HL-60/S4 (cell line): ENCODE results near the gene FAM237A.

Experiments used
- in situ Hi-C: fragments of 300-500 bp; cut with MboI; formaldehyde crosslinking; loops from 2 replicates; pipeline ENCODE4 v1.14.3; 2022; ENCODE audit warnings: low sequenced_read_pairs

Gene FAM237A

GRCh38 chr2:206642075-206643025 lies at the start of gene FAM237A:
Gene FAM237A (plus strand): TSS chr2:206642487. CDS start chr2:206644237, 1,750 bp downstream.
- in situ Hi-C loops: no loop called here

- in situ Hi-C loops: no loop called here
Observed at GRCh38 chr2:206597717-206598218, 44.5 kb upstream of the FAM237A start.

GRCh38 chr2:206603243-206603642 lies 39.0 kb upstream of the FAM237A start:
- in situ Hi-C loops: no loop called here

GRCh38 chr2:206610451-206610850 lies 31.8 kb upstream of the FAM237A start:
- in situ Hi-C loops: no loop called here

- in situ Hi-C loops: no loop called here
Observed at GRCh38 chr2:206611191-206611590, 31.1 kb upstream of the FAM237A start.

- in situ Hi-C loops: no loop called here
Observed at GRCh38 chr2:206611736-206612135, 30.6 kb upstream of the FAM237A start.

GRCh38 chr2:206614811-206615210 lies 27.5 kb upstream of the FAM237A start:
- in situ Hi-C loops: no loop called here

GRCh38 chr2:206615417-206616089 lies 26.7 kb upstream of the FAM237A start:
- in situ Hi-C loops: no loop called here

GRCh38 chr2:206616151-206616550 lies 26.1 kb upstream of the FAM237A start:
- in situ Hi-C loops: no loop called here

- in situ Hi-C loops: no loop called here
Observed at GRCh38 chr2:206619011-206619410, 23.3 kb upstream of the FAM237A start.

GRCh38 chr2:206626108-206626507 lies 16.2 kb upstream of the FAM237A start:
- in situ Hi-C loops: no loop called here

- in situ Hi-C loops: no loop called here
Observed at GRCh38 chr2:206627632-206628031, 14.7 kb upstream of the FAM237A start.

GRCh38 chr2:206631340-206631739 lies 10.9 kb upstream of the FAM237A start:
- in situ Hi-C loops: no loop called here

- in situ Hi-C loops: no loop called here
Observed at GRCh38 chr2:206635015-206635414, 7.3 kb upstream of the FAM237A start.

GRCh38 chr2:206639636-206640035 lies 2.7 kb upstream of the FAM237A start:
- in situ Hi-C loops: no loop called here

GRCh38 chr2:206641226-206641625 lies 1.1 kb upstream of the FAM237A start:
- in situ Hi-C loops: no loop called here

GRCh38 chr2:206647985-206648384 lies 5.7 kb downstream of the FAM237A start:
- in situ Hi-C loops: no loop called here

- in situ Hi-C loops: no loop called here
Observed at GRCh38 chr2:206657087-206657486, 14.8 kb downstream of the FAM237A start.

GRCh38 chr2:206665251-206665650 lies 23.0 kb downstream of the FAM237A start:
- in situ Hi-C loops: no loop called here

- in situ Hi-C loops: no loop called here
Observed at GRCh38 chr2:206670531-206671319, 28.4 kb downstream of the FAM237A start.

GRCh38 chr2:206683546-206683945 lies 41.3 kb downstream of the FAM237A start:
- in situ Hi-C loops: no loop called here
